MM.1S (cell line): Measurements from ENCODE around the gene STK32B.

Experiments
- DNase-seq: peaks from one replicate; pipeline ENCODE4 v3.0.0-alpha.2; 2015
- H2AFZ ChIP-seq: fragments of 300-600 bp; sonication (generic); 2 replicates; pipeline ENCODE4 v1.6.0; 2016; ENCODE audit warnings: antibody characterized with exemption, low read length
- H3F3A ChIP-seq: fragments of 300-600 bp; sonication (generic); 2 replicates; pipeline ENCODE4 v1.6.1; 2016; ENCODE audit warnings: mild to moderate bottlenecking, antibody characterized with exemption, low read length, moderate library complexity, mixed read lengths; ENCODE audit not compliant: insufficient read depth
- H3K27ac ChIP-seq: fragments of 300-600 bp; sonication (generic); 2 replicates; pipeline ENCODE4 v1.5.1; 2016; ENCODE audit warnings: mild to moderate bottlenecking, low read length
- H3K27me3 ChIP-seq: fragments of 300-600 bp; sonication (generic); replicated peaks from 2 replicates; pipeline ENCODE4 v1.6.0; 2016; ENCODE audit warnings: low read length; ENCODE audit not compliant: insufficient read depth
- H3K36me3 ChIP-seq: fragments of 300-600 bp; sonication (generic); replicated peaks from 2 replicates; pipeline ENCODE4 v1.6.1; 2016; ENCODE audit warnings: mild to moderate bottlenecking, low read length, mixed read lengths; ENCODE audit not compliant: insufficient read depth
- H3K4me1 ChIP-seq: fragments of 300-600 bp; sonication (generic); 2 replicates; pipeline ENCODE4 v1.6.1; 2016; ENCODE audit warnings: low read length, mixed read lengths
- H3K4me2 ChIP-seq: fragments of 300-600 bp; sonication (generic); 2 replicates; pipeline ENCODE4 v1.6.0; 2016; ENCODE audit warnings: low read depth, low read length
- H3K4me3 ChIP-seq: fragments of 300-600 bp; sonication (generic); 2 replicates; pipeline ENCODE4 v1.5.1; 2016; ENCODE audit warnings: low read length, mixed read lengths
- H3K79me2 ChIP-seq: fragments of 300-600 bp; sonication (generic); 2 replicates; pipeline ENCODE4 v1.6.1; 2016; ENCODE audit warnings: mixed run types, low read length, mixed read lengths
- H3K9ac ChIP-seq: fragments of 300-600 bp; sonication (generic); 2 replicates; pipeline ENCODE4 v1.6.1; 2016; ENCODE audit warnings: low read length, mixed read lengths
- H3K9me2 ChIP-seq: fragments of 300-600 bp; sonication (generic); replicated peaks from 2 replicates; pipeline ENCODE4 v1.6.1; 2016; ENCODE audit warnings: mild to moderate bottlenecking, low read length, mixed read lengths; ENCODE audit not compliant: insufficient read depth
- H3K9me3 ChIP-seq: fragments of 300-600 bp; sonication (generic); replicated peaks from 2 replicates; pipeline ENCODE4 v1.6.1; 2016; ENCODE audit warnings: mild to moderate bottlenecking, low read length, mixed read lengths; ENCODE audit not compliant: insufficient read depth
- H4K20me1 ChIP-seq: fragments of 300-600 bp; sonication (generic); 2 replicates; pipeline ENCODE4 v1.6.1; 2016; ENCODE audit warnings: mild to moderate bottlenecking, low read length, moderate library complexity, mixed read lengths; ENCODE audit not compliant: insufficient read depth
- EZH2 ChIP-seq: fragments of 300-600 bp; sonication (generic); optimal IDR thresholded peaks from 2 replicates; pipeline ENCODE3; 2017; ENCODE audit warnings: low read depth, mild to moderate bottlenecking, antibody characterized with exemption, low read length, mixed read lengths
- EZH2phosphoT487 ChIP-seq: fragments of 300-600 bp; sonication (generic); IDR thresholded peaks from 2 replicates; pipeline ENCODE4 v1.6.1; 2018; ENCODE audit warnings: antibody characterized with exemption, low read length
- TF ChIP-seq, protein P1 (sequence below): fragments of 300-600 bp; sonication (generic); IDR thresholded peaks from 2 replicates; pipeline ENCODE4 v1.5.1; 2016; ENCODE audit warnings: antibody characterized with exemption, low read length, mixed read lengths

The STK32B gene

DNA sequence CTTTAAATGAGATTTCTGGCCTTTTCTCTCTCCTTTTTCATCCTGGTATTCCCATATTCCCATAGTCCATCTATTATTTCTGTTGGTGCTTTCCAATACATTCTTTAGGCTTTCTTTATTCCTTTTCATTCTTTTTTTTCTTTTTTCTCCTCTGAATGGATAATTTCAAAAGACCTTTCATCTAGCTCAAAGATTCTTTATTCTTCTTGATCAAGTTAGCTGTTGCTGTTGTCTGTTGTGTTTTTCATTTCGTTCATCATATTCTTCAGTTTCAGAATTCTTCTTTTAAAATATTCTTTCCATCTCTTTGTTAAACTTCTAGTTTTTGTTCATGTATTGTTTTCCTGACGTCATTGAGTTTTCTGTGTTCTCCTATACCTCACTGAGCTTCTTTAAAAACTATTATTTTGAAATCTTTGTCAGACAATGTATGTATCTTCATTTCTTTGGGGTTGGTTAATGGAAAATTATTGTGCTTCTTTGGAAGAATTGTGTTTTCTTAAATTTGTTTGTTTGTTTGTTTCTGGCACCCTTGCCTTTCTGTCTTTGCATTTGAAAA, 30.2 kb downstream of the STK32B start:
- TF ChIP-seq, protein P1, sequence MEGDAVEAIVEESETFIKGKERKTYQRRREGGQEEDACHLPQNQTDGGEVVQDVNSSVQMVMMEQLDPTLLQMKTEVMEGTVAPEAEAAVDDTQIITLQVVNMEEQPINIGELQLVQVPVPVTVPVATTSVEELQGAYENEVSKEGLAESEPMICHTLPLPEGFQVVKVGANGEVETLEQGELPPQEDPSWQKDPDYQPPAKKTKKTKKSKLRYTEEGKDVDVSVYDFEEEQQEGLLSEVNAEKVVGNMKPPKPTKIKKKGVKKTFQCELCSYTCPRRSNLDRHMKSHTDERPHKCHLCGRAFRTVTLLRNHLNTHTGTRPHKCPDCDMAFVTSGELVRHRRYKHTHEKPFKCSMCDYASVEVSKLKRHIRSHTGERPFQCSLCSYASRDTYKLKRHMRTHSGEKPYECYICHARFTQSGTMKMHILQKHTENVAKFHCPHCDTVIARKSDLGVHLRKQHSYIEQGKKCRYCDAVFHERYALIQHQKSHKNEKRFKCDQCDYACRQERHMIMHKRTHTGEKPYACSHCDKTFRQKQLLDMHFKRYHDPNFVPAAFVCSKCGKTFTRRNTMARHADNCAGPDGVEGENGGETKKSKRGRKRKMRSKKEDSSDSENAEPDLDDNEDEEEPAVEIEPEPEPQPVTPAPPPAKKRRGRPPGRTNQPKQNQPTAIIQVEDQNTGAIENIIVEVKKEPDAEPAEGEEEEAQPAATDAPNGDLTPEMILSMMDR = no peak
- TF ChIP-seq EZH2phosphoT487 (no peak), EZH2 (no peak)
- H2AFZ ChIP-seq = no peak overlapping the region
- no peaks in the 10 kb centered on the region for H3K79me2 ChIP-seq
- H3K9ac ChIP-seq = no peak overlapping the region
- no peak for DNase-seq
- no peaks in the 10 kb centered on the region for H4K20me1 ChIP-seq
- H3K9me3 ChIP-seq = no peaks in the 10 kb centered on the region
- H3K27me3 ChIP-seq = no peaks in the 10 kb centered on the region
- no peaks in the 10 kb centered on the region for H3F3A ChIP-seq
- H3K36me3 ChIP-seq = no peaks in the 10 kb centered on the region
- no peak overlapping the region for H3K4me3 ChIP-seq
- no peaks in the 10 kb centered on the region for H3K4me1 ChIP-seq
- no peaks in the 10 kb centered on the region for H3K9me2 ChIP-seq
- no peak overlapping the region for H3K27ac ChIP-seq
- H3K4me2 ChIP-seq = no peak overlapping the region

GRCh38 chr4:5082376-5082775, 31.1 kb downstream of the STK32B start:
- H3K27me3 ChIP-seq = no peaks in the 10 kb centered on the region

DNA sequence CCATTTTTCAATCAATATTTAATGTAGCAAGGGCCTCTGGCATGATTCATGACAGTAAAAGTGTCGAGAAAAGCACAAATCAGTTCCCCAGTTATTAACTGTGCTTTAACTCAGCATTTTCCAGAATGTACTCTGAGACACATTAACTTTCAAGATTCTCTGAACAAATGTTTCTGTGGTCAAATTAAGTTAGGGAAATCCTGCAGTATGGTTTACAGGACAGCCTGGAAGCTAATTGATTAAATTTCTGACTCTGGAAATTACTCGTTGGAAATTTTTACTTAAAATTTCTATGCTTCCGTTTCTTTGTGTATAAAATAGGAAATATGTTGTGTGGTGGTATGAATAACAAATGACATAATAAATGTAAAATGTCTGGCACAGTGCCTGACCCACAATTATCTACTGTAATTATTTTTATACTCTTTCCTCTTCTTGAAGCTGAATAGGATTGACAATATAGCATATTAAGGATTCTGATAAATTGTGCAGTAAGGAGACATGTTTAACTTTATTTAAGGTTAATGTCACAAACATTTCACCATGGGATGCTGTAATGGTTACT, 33.7 kb downstream of the STK32B start:
- Histone ChIP-seq H3K9ac (no peak overlapping the region), H3K4me3 (no peak overlapping the region), H3K4me1 (no peaks in the 10 kb centered on the region), H3F3A (no peaks in the 10 kb centered on the region), H3K9me3 (no peaks in the 10 kb centered on the region), H4K20me1 (no peaks in the 10 kb centered on the region), H2AFZ (no peak overlapping the region), H3K4me2 (no peak overlapping the region), H3K9me2 (no peaks in the 10 kb centered on the region), H3K27ac (no peak overlapping the region), H3K27me3 (no peaks in the 10 kb centered on the region), H3K36me3 (no peaks in the 10 kb centered on the region), H3K79me2 (no peaks in the 10 kb centered on the region)
- DNase-seq = no peak
- TF ChIP-seq EZH2 = no peak
- TF ChIP-seq EZH2phosphoT487 = no peak
- TF ChIP-seq, protein P1 = no peak

More at GRCh38 chr4:5082376-5082775, 31.1 kb downstream of the STK32B start:
- Histone ChIP-seq H3K4me1 (no peaks in the 10 kb centered on the region), H2AFZ (no peak overlapping the region), H3K9me3 (no peaks in the 10 kb centered on the region), H3K9ac (no peak overlapping the region), H3K27ac (no peak overlapping the region), H3K9me2 (no peaks in the 10 kb centered on the region), H4K20me1 (no peaks in the 10 kb centered on the region), H3F3A (no peaks in the 10 kb centered on the region), H3K79me2 (no peaks in the 10 kb centered on the region), H3K4me3 (no peak overlapping the region), H3K4me2 (no peak overlapping the region), H3K36me3 (no peaks in the 10 kb centered on the region)
- no peak for TF ChIP-seq EZH2
- no peak for TF ChIP-seq EZH2phosphoT487
- TF ChIP-seq, protein P1 = no peak
- DNase-seq = no peak
